ENCODE data around the gene USP34.

USP34 gene

DNA sequence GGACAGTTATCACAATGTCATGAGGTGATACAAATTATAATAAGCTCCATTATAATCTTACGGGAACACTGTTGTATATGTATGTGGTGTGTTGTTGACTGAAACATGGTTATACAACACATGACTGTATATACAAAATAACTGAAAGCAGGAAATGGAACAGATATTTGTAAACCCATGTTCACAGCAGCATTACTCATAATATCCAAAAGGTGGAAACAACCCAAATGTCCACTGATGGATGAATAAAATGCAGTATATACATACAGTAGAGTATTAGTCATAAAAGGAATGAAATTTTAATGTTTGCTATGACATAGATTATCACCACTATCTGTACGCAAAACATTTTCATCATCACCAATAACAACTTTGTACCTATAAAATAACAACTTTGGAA, 107.3 kb downstream of the USP34 start:
- no peak for DNase-seq

DNA sequence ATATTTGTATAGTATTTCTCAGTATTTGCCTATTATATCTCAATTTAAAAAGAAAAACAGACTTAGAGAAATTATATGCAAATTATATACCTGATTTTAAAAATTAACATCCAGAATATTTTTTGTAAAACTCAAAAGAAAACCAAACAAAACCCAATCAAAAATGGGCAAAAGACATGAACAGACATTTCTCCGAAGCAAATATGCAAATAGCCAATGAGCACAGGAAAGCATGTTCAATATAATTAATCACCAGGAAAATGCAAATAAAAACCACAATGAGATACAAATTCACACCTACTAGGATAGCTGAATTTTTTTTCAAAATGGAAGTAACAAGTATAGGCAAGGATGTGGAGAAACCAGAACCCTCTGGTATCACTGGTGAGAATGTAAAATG, 108.0 kb downstream of the USP34 start:
- no peak for DNase-seq

DNA sequence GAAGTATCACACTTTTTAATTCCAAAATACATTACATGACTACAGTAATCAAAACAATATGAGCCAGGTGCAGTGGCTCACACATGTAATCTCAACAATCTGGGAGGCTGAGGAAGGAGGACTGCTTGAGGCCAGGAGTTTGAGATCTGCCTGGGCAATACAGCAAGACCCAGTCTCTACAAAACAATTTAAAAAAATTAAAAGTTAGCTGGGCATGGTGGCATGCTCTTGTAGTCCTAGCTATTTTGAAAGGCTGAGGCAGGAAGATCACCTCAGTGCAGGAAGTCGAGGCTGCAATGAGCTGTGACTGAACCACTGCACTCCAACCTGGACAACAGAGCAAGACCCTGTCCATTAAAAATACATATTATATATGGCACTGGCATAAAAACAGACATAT, 109.8 kb downstream of the USP34 start:
- no peak for DNase-seq

DNA sequence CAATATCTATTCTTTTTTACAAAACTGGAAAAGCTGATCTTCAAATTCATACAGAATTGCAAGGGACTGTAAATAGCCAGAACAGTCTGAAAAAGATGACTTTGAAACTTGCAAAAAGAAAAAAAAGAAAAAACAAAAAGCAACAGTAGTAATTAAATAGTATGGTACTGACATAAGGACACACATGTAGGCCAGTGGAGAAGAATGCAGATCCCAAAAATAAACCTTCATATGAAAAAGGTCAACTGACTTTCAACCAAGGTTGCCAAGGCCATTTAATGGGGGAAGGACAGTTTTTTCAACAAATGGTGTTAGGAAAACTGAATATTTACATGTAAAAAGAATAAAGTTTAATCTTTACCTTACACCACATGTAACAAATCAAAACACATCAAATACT, 111.8 kb downstream of the USP34 start:
- DNase-seq, result no peak

DNA sequence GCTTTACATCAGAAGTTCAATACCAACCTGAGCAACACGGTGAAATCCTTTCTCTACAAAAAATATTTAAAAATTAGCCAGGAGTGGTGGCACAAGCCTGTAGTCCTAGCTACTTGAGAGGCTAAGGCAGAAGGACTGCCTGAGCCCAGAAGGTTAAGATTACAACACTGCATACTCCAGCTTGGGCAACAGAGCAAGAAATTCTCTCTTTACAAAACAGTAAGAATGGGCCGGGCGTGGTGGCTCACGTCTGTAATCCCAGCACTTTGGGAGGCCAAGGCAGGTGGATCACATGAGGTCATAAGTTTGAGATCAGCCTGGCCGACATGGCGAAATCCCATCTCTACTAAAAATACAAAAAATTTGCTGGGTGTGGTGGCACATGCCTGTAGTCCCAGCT, 113.2 kb downstream of the USP34 start:
- peak; percentile 54 for DNase-seq

DNA sequence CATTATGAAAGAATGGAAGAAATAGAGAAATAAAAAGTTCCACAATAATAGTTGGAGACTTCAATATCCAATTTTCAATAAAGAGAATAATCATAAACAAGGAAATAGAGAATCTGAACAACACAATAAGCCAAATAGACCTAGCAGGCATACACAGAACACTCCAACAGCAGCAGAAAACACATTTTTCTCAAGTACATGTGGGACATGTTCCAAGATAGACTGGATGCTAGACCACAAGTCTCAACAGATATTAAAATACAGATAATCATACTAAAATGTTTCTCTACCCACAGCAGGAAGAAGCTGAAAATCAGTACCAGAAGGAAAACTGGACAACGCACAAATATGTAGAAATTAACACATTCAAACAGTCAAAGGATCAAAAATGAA, 113.9 kb downstream of the USP34 start:
- DNase-seq, result no peak

DNA sequence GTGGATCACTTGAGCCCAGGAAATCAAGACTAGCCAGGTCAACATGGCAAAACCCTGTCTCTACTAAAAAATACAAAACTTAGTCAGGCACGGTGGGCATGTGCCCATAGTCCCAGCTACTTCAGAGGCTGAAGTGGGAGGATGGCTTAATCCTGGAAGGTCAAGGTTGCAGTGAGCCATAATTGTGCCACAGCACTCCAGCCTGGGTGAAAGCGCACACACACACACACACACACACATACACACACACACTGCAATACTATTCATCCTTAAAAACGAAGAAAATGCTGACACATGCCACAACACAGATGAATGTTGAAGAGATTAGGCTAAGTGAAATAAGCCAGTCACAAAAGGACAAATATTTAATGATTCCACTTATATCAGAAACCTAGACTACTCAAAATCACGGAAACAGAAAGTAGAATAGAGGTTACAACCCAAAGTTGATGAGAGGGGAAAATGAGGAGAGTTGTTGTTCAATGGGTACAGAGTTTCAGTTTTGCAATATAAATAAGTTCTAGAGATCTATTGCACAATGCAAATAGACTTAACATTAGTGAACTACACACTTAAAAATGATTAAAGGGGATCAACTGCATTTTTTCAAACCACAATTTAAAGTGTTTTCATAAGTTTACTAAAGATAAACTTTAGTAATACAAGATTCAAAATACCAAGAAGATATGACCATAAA, 114.5 kb downstream of the USP34 start:
- peak; percentile 79 for DNase-seq

DNA sequence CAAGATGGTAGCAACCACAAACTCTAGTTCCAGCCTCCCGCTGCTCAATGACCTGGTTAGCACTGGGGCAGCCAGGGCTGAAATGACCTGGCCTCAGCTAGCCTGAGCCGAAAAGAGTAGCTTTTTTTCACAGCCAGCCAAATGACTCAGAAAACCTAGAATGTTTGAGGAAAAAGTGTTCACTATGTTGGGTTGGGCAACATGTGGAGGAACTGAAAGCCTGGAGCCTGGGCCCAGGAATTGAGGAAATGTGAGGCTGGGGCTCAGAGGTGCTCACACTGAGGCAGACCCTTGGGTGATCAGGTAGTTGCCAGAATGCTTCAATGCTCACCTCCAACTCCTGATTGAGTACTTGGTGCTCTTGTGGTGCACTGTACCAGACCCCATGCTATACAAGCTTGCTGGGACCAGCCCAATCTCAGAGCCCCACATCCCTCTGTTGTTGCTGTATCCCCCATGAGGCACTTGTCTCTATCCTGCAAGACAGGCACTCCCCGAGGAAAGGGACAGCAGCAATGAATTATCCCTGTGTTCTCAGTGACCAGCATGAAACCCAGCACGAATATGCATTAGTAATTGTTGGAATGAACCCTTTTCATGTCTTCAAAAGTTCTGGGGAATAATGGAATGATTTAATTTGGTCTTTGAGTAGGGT, 116.2 kb downstream of the USP34 start:
- peak; percentile 52 for DNase-seq

DNA sequence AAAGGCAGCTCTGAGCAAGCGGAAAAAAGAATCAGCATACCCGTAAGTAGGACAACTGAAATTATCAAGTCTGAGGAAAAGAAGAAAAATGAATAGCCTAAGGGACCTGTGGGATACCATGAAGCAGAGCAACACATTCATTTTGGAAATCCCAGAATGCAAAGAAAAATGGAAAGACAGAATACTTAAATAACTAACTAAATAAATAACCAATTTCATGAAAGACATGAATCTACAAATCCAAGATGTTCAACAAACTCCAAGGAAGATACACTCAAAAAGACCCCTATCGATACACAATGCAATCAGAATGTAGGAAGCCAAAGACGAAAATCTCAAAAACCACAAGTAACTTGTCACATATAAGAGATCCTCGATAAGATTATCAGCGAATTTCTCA, 117.0 kb downstream of the USP34 start:
- no peak for DNase-seq

DNA sequence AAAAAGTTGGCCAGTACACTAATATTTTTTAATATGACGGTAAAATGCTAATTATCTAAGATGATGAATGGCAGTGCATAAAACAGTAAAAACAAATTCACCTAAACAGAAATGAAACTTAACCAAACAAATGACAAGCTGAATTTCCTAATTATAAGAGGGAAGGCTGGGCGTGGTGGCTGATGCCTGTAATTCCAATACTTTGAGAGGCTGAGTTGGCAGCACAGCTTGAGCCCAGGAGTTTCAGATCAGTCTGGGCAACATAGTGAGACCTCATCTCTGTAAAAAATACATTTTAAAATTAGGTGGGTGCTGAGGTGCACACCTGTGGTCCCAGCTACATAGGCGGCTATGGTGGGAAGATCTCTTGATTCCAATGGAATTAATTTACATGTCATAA, 120.1 kb downstream of the USP34 start:
- peak; percentile 42 for DNase-seq

DNA sequence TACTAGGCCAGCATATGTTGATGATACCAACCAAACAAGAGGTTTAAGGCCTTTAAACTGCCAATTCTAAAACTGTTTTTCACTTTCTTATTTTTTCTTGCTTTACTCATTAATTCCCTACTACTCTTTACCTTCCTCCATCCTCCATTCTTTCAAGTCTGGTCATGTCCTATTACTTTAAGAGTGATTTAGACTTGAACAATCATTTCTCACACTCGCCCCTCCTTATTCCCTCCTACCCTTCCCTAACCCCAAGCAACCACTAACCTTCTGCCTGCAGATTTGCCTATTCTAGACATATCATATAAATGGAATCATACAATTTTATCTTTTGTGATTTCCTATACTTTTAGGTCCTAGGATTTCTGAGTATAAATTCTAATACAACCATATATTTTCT, 127.7 kb downstream of the USP34 start:
- DNase-seq, result no peak

DNA sequence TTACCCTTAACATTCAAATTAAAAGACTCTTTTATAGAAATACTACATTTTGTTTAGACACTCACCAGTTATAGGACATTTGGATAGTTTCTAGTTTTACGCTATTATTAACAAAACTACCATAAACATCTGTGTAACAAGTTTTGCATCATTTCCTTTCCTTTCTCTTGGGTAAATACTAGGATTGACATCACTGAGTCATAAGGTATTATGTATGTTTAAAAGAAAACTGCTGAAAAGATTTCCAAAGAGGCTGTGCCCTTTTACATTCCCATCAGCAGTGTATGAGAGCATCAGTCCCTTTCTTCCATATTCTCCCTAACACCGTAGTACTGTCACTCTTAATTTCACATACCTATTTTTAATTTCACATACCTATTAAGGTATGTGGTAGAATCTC, 130.6 kb downstream of the USP34 start:
- peak; percentile 45 for DNase-seq

DNA sequence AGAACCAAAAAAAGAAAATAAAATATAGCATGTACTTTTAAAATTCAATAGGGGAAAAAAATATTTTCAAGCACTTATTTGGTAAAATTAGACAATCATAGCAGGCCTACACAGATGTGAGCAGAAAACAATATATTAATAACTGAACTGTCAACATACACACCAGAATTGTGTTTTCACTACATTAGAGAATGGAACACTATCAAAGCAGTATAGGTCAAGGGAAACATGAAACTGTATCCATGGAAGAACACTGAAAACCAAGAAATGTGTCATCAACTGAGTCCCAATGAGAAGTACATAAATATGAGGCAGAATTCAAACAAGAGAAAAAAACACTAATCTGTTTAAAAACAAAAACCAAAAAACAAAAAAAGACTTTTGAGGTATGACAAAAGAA, 132.4 kb downstream of the USP34 start:
- no peak for DNase-seq

DNA sequence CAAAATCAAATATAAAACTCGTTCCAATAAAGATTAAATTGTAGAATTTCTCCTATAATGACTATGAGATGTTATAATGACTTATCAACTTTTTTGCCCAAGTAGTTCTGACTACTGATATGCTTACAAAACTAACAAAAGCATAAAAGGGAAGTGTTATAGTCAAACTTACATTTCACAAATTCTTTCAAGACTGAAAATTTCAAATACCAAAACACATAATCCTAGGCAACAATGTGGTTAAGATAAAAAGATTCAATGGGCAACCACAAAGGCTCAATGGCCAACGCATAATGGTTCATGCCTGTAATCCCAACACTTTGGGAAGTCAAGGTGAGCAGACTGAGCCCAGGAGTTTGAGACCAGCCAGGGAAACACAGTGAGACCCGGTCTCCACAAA, 135.7 kb downstream of the USP34 start:
- DNase-seq, result peak; percentile 50

DNA sequence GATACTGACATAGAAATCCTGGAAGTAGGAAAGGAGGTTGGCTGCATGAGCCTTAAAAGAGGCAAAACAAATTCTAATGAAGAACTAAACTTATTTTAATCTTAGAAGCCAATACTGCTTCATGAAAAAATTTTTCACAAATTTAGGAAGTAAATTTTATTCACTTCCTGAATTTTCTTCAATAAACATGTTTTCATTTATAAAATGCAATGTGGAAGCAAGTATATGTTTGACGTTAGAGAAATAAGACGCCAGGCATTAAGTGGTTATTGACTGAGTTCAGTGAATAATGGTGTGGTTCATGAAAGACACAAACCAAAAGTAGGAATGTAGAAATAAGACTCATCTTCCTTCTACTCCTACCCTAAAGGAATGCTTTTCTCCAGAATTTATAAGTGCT, 136.4 kb downstream of the USP34 start:
- peak; percentile 32 for DNase-seq

DNA sequence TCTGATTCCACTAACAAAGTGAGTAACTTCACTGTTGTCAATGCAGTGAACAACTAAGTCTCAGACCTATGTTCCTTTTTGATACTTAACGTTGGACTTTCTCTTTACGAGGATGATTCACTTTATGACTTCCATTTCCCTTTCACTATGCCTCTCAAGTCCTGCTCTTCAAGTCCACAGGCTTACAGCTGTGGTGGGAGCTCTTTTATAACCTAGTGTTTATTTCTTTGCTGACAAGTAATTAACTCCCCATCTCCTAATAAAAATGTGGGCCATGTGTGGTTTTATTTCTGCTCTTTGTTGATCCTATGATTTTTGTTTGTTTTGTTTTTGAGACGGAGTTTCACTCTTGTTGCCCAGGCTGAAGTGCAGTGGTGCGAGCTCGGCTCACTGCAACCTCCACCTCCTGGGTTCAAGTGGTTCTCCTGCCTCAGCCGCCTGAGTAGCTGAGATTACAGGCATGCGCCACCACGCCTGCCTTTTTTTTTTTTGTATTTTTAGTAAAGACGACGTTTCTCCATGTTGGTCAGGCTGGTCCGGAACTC, 142.1 kb downstream of the USP34 start:
- peak; percentile 8 for DNase-seq

DNA sequence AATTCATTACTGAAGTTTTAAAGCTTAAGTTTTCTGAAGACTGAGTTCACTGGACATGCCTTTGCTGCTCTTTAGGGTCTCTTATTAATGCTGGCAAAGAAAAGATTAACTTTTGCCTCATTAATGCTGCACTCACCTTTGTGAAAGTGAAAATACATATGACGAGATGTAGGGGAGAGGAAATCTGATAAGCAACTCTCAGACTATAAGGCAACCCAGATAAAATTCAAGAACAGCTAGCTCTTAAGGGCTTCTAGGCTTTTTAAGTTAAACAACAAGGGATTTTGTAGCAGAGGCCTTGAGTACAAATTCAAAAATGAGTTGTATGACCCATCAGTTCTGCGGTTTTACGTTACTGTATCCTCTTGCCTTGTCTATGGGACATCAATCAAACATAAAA, 143.7 kb downstream of the USP34 start:
- DNase-seq, result no peak

DNA sequence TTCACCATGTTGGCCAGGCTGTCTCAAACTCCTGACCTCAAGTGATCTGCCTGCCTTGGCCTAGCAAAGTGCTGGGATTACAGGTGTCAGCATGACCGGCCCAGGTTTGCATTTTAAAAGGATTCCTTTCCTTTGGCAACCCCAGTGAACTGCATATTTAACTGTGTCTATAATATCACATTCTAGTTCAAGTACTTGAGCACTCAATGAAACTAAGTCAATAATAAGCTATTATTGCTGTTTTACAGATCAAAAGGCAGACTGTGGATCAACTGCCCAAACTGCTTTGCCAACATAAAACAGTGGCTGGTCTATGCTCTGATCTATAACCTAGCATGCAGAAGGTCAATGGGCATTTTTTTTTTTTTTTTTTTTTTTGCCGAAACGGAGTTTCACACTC, 144.5 kb downstream of the USP34 start:
- DNase-seq, result no peak

DNA sequence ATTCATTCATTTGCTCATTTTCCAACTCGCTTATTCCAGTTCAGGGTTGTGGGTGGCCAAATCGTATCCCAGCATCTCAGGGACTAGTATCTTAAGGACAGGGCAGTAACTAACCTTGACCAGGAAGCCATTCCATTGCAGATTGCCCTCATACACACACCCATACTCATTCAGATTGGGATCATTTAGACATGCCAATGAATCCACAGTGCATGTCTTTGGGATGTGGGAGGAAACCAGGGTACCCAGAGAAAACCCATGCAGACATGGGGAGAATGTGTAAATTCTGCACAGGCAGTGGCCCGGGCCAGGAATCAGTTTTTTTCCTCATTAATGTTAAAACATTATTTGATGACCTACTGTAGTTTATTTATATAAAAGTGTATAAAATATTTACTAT, 150.7 kb downstream of the USP34 start:
- DNase-seq, result no peak

DNA sequence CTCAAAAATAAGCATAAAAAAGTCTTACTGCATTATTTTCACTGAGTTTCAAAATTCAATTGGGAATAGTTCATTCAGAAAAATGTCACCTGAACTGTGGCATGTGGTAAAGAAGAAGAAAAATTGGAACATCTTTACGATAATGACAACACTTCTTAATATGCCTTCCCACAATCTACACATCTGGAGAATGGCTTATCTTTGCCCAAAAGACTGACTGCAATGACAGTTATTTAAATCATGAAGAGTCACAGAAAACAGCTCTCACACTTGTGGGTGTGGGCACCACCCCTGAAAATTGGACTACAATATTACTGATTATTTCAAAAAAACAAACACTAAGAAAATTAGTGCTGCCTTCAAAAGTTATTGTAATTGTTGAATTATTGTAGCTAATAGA, 152.3 kb downstream of the USP34 start:
- no peak for DNase-seq

DNA sequence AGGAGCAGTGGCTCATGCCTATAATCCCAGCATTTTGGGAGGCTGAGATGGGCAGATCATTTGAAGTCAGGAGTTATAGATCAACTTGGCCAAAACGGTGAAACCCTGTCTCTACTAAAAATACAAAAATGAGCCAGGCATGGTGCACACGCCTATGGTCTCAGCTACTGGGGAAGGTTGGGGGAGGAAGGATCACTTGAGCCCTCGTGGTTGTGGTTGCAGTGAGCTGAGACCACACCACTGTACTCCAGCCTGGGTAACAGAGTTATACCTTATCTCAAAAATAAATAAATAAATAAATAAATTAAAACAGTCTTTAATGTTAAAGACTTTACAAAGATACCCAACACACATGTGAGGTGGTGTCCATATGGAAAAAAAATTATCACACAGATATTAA, 174.9 kb downstream of the USP34 start:
- DNase-seq, result no peak

DNA sequence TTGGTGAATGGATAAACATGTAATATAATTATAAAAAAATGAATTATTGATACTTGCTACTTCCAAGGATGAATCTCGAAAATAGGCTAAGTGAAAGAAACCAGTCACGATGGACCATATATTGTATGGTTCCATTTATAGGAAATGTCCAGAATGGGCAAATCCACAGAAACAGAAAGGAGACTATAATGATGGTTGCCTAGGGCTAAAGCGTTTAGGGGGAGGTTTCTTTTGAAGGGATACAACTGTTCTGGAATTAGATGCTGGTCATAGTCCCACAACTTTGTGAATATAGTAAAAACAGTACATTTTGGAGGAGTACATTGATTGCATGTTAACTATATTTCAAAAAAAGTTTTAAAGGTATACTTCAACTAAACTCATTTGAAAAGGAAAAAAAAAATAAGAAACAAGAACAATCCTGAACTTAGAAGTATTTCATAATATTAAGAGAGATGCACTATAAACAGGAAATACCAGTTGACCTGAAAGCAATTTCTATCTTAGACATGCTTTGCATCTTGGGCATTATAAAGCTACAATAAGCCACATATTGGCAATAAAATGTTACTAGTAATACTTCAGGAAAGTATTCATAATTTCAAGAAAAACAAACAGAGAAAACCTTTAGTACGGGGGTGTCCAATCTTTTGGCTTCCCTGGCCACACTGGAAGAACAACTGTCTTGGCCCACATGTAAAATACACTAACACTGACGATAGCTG, 178.9 kb downstream of the USP34 start:
- DNase-seq, result no peak

DNA sequence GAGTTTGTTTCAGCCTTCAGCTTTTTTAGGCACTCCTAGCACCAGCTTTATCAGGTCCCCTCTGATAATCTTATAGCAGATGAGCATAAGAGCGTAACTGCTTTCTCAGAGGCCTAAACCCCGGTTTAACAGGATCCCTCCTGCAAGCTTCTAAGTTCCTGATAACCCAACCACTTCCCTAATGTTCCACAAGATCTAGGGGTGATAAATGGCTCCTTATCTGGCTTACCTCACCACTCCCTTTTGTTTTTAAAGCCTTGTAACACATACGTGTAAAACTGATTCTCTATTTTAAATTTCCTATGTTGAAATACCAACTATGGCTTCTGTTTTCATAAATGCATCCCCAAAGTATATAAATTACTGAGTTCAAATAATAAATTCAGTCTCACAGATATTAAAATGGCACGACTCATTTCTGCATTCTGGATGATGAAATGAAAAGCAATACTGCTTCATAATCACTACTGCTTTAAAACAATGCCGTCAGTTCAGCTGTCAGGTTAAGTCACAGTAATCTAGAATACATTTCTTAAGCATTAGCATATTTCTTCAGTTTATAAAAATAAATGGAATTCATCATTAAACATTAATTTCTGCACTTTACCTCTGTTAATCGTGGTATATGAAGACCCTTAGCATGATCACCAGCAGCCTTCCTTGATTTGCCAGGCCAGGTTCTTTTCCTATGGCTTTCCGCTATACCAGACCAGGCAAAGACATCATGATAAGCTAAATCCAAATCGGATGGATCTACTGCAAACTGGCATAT, 182.6 kb downstream of the USP34 start:
- peak; percentile 7 for DNase-seq

Measured in inflammatory macrophage treated with lipopolysaccharide for 4 hours (primary cell).